Measurements from ENCODE around the gene JADE2. TPM values are rescaled to one million over a fixed set of nuclear protein-coding genes. Genes with fewer than 3 reads are reported as not detected.

JADE2 gene
- total RNA-seq, 2 experiments from 2014 or later, result 92.5 to 93.8 TPM

- ChIA-PET CTCF (interaction anchor here (0.8 to 3.2 kb wide), 20 partner anchors 8 to 378 kb away, joined by 3 to 35 read pairs (median 4); partner anchors contain the start of gene PCBD2), POLR2A (no interaction called here)
- Mint-ChIP-seq H3K27me3 (peaks cover 9% of the 10 kb centered on the region), H3K27ac (peak overlapping the region; percentile 92), H3K36me3 (ENCODE audit: low read depth) (peaks cover 4% of the 10 kb centered on the region), H3K4me3 (peak overlapping the region; percentile 99), H3K4me1 (peaks cover 37% of the 10 kb centered on the region), H3K9me3 (no peaks in the 10 kb centered on the region)
- DNase-seq, result peak; percentile 70
These were observed 1.1 kb downstream of the JADE2 start for GRCh38 chr5:134526483-134527155.

- Mint-ChIP-seq H3K36me3 (ENCODE audit: low read depth) (peaks cover 4% of the 10 kb centered on the region), H3K4me1 (peaks cover 42% of the 10 kb centered on the region)
These were observed 1.9 kb downstream of the JADE2 start for GRCh38 chr5:134527156-134527960.

GRCh38 chr5:134527961-134528424 lies 2.5 kb downstream of the JADE2 start:
- peaks cover 44% of the 10 kb centered on the region for H3K4me1 Mint-ChIP-seq
- ChIA-PET POLR2A (no interaction called here), CTCF (interaction anchor here (0.7 to 3.2 kb wide), 20 partner anchors 9 to 417 kb away, joined by 3 to 35 read pairs (median 4); partner anchors contain the start of gene CDKN2AIPNL)
- H3K4me3 Mint-ChIP-seq, result peak overlapping the region; percentile 99
- no peaks in the 10 kb centered on the region for H3K9me3 Mint-ChIP-seq
- no peak for DNase-seq
- peak overlapping the region; percentile 37 for H3K27ac Mint-ChIP-seq
- peaks cover 4% of the 10 kb centered on the region for H3K36me3 Mint-ChIP-seq (ENCODE audit: low read depth)
- H3K27me3 Mint-ChIP-seq, result no peaks in the 10 kb centered on the region

More at GRCh38 chr5:134527156-134527960, 1.9 kb downstream of the JADE2 start:
- Mint-ChIP-seq H3K27me3 (peaks cover 3% of the 10 kb centered on the region), H3K4me3 (peak overlapping the region; percentile 99), H3K9me3 (no peaks in the 10 kb centered on the region), H3K27ac (peak overlapping the region; percentile 92)
- POLR2A ChIA-PET, result no interaction called here
- DNase-seq, result peak; percentile 61
- CTCF ChIA-PET, result interaction anchor here (0.7 to 3.2 kb wide), 25 partner anchors 9 to 416 kb away, joined by 3 to 35 read pairs (median 4); partner anchors contain the start of genes CDKN2AIPNL and PCBD2

- Mint-ChIP-seq H3K9me3 (no peaks in the 10 kb centered on the region), H3K27ac (peak overlapping the region; percentile 37), H3K27me3 (no peaks in the 10 kb centered on the region), H3K4me3 (peak overlapping the region; percentile 99), H3K4me1 (peaks cover 44% of the 10 kb centered on the region), H3K36me3 (ENCODE audit: low read depth) (peaks cover 4% of the 10 kb centered on the region)
- ChIA-PET POLR2A (no interaction called here), CTCF (interaction anchor here (0.9 to 3.2 kb wide), 11 partner anchors 8 to 417 kb away, joined by 3 to 35 read pairs (median 6); partner anchors contain the start of gene CDKN2AIPNL)
- DNase-seq, result no peak
These were observed 3.1 kb downstream of the JADE2 start for GRCh38 chr5:134528556-134528955.

DNA sequence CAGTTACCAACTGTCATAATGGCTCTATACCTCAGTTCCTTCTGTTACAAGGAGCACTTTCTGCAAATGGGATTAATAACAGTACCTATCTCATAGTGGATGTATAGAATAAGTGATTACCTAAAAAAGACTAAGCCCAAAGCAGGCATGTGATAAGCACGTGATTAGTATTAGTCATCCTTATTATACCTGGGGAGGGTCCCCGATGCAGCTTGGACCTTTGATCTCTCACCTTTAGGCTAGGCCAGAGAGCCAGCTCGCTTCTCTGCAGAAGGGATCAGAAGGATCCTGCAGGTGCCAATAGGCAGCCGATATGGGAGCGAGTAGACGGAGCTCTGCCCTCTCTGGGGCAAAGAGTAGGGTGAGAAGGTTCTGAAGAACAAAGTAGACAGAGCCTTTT lies 4.0 kb downstream of the JADE2 start:
- CTCF ChIA-PET, result no interaction called here
- H3K4me1 Mint-ChIP-seq, result peaks cover 39% of the 10 kb centered on the region
- H3K36me3 Mint-ChIP-seq (ENCODE audit: low read depth), result peaks cover 2% of the 10 kb centered on the region
- H3K9me3 Mint-ChIP-seq, result no peaks in the 10 kb centered on the region
- no peak overlapping the region for H3K27ac Mint-ChIP-seq
- no peaks in the 10 kb centered on the region for H3K27me3 Mint-ChIP-seq
- POLR2A ChIA-PET, result no interaction called here
- no peak overlapping the region for H3K4me3 Mint-ChIP-seq
- DNase-seq, result no peak

DNA sequence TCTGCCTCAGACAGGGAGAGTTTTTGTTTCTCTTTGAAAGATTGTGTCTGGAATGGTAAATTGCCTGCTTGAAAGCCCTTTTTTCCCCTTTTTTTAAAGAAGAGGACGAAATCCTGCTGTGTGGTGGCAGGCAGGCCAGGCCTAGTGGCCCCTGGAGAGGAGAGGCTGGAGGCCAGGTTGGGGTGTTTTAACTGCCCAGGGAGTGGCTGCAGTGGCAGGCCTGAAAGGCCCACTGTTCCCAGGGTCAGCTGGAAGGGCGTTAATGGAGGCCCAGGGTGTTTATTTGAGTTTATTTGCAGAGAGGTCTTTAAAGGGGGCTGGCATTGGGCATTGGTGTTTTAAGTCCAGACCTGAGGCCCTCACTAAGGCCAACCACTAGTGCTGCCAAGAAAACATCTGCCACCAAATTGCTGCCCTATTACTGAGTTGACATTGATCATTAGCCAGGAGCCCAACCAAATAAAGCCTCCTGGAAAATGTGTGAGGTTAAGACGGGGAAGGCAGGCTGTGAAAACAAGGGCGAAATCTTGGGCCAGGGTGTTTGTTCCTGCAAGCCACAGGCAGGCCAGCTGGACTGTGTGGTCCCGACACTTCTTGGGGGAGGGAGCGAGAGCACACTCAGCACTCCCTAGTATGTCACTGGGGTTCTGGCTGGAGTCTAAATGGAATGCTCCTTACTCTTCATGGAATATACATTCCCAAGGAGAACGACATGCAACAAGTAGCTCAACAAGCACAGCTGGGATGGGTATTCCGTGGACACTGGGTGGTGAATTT lies 5.0 kb downstream of the JADE2 start:
- ChIA-PET CTCF (interaction anchor here (0.9 to 4.7 kb wide), 3 partner anchors 10 to 57 kb away, joined by 3 to 23 read pairs (median 6); no protein-coding TSS in a partner anchor), POLR2A (no interaction called here)
- Mint-ChIP-seq H3K27me3 (no peaks in the 10 kb centered on the region), H3K9me3 (no peaks in the 10 kb centered on the region), H3K4me3 (no peak overlapping the region), H3K27ac (no peak overlapping the region), H3K36me3 (ENCODE audit: low read depth) (peaks cover 2% of the 10 kb centered on the region), H3K4me1 (peaks cover 46% of the 10 kb centered on the region)
- DNase-seq, result no peak

- Mint-ChIP-seq H3K4me1 (peaks cover 60% of the 10 kb centered on the region), H3K27me3 (no peaks in the 10 kb centered on the region), H3K27ac (no peak overlapping the region), H3K36me3 (ENCODE audit: low read depth) (peaks cover 12% of the 10 kb centered on the region), H3K9me3 (no peaks in the 10 kb centered on the region), H3K4me3 (no peak overlapping the region)
- POLR2A ChIA-PET, result no interaction called here
- DNase-seq, result no peak
- CTCF ChIA-PET, result interaction anchor here (0.6 to 4.7 kb wide), 6 partner anchors 10 to 135 kb away, joined by 3 to 23 read pairs (median 4); partner anchors contain the start of gene CDKN2AIPNL
These were observed 7.8 kb downstream of the JADE2 start for GRCh38 chr5:134533115-134533815.

- CTCF ChIA-PET, result interaction anchor here (0.7 to 4.7 kb wide), 5 partner anchors 8 to 123 kb away, joined by 3 to 23 read pairs (median 4); partner anchors contain the start of genes CDKN2AIPNL and JADE2
- DNase-seq, result no peak
These were observed 8.7 kb downstream of the JADE2 start for GRCh38 chr5:134534058-134534725.

GRCh38 chr5:134534726-134535110 lies 9.2 kb downstream of the JADE2 start:
- peaks cover 21% of the 10 kb centered on the region for H3K36me3 Mint-ChIP-seq (ENCODE audit: low read depth)
- H3K27me3 Mint-ChIP-seq, result no peaks in the 10 kb centered on the region
- no peak overlapping the region for H3K27ac Mint-ChIP-seq
- no peaks in the 10 kb centered on the region for H3K9me3 Mint-ChIP-seq
- ChIA-PET POLR2A (interaction anchor here (0.7 kb wide), 1 partner anchor 141 kb away, joined by 3 read pairs; no protein-coding TSS in a partner anchor), CTCF (interaction anchor here (0.7 to 4.7 kb wide), 4 partner anchors 9 to 89 kb away, joined by 4 to 23 read pairs (median 5); partner anchors contain the start of gene JADE2)
- H3K4me3 Mint-ChIP-seq, result no peak overlapping the region
- H3K4me1 Mint-ChIP-seq, result peaks cover 49% of the 10 kb centered on the region
- DNase-seq, result no peak

More at GRCh38 chr5:134534058-134534725, 8.7 kb downstream of the JADE2 start:
- POLR2A ChIA-PET, result interaction anchor here (0.7 kb wide), 1 partner anchor 140 kb away, joined by 3 read pairs; no protein-coding TSS in a partner anchor
- H3K4me3 Mint-ChIP-seq, result no peak overlapping the region
- peaks cover 51% of the 10 kb centered on the region for H3K4me1 Mint-ChIP-seq
- H3K9me3 Mint-ChIP-seq, result no peaks in the 10 kb centered on the region
- no peak overlapping the region for H3K27ac Mint-ChIP-seq
- no peaks in the 10 kb centered on the region for H3K27me3 Mint-ChIP-seq
- H3K36me3 Mint-ChIP-seq (ENCODE audit: low read depth), result peaks cover 16% of the 10 kb centered on the region

GRCh38 chr5:134536876-134537275 lies 11.4 kb downstream of the JADE2 start:
- ChIA-PET POLR2A (interaction anchor here (0.6 kb wide), 1 partner anchor 72 kb away, joined by 4 read pairs; no protein-coding TSS in a partner anchor), CTCF (interaction anchor here (1.0 to 2.4 kb wide), 5 partner anchors 9 to 50 kb away, joined by 3 to 21 read pairs (median 7); partner anchors contain the start of gene JADE2)
- Mint-ChIP-seq H3K4me3 (no peak overlapping the region), H3K27me3 (no peaks in the 10 kb centered on the region), H3K36me3 (ENCODE audit: low read depth) (peaks cover 35% of the 10 kb centered on the region), H3K9me3 (no peaks in the 10 kb centered on the region), H3K4me1 (peaks cover 37% of the 10 kb centered on the region), H3K27ac (peak overlapping the region; percentile 23)
- DNase-seq, result no peak

DNA sequence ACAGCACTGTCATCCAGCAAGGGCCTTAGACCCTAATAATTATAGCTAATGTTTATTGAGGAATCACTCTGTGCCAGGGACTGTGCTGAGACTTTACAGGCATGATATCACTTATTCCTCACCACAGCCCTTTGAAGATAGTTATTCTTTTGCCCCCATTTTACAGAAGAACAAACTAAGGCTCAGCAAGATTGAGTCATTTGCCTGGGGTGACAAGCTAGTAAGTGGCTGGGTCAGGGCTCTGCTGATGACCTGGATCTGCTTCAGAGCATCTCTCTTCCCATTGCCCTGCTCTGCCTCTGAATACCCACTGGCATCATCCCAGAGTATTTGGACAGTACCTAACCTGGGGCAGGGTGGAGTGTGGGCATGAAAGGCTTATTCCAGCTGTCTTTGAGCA lies 11.8 kb downstream of the JADE2 start:
- ChIA-PET CTCF (interaction anchor here (1.0 to 2.4 kb wide), 5 partner anchors 10 to 50 kb away, joined by 3 to 21 read pairs (median 7); partner anchors contain the start of gene JADE2), POLR2A (interaction anchor here (0.6 kb wide), 1 partner anchor 73 kb away, joined by 4 read pairs; no protein-coding TSS in a partner anchor)
- peaks cover 35% of the 10 kb centered on the region for H3K4me1 Mint-ChIP-seq
- peak overlapping the region; percentile 23 for H3K27ac Mint-ChIP-seq
- peaks cover 36% of the 10 kb centered on the region for H3K36me3 Mint-ChIP-seq (ENCODE audit: low read depth)
- DNase-seq, result no peak
- no peak overlapping the region for H3K4me3 Mint-ChIP-seq
- H3K27me3 Mint-ChIP-seq, result no peaks in the 10 kb centered on the region
- H3K9me3 Mint-ChIP-seq, result no peaks in the 10 kb centered on the region
